GM12801 (cell line): ENCODE data around the gene ADCYAP1R1.

Source experiments
- CTCF ChIP-seq: IDR thresholded peaks from one replicate; pipeline ENCODE4 v1.5.1; 2011; ENCODE audit warnings: control low read depth; ENCODE audit not compliant: insufficient read length; ENCODE audit errors: extremely low read depth

Gene ADCYAP1R1

GRCh38 chr7:31082017-31082416, 29.9 kb downstream of the ADCYAP1R1 start:
- TF ChIP-seq CTCF = no peak

- TF ChIP-seq CTCF = no peak
These were observed 30.3 kb downstream of the ADCYAP1R1 start for GRCh38 chr7:31082447-31082846.

DNA sequence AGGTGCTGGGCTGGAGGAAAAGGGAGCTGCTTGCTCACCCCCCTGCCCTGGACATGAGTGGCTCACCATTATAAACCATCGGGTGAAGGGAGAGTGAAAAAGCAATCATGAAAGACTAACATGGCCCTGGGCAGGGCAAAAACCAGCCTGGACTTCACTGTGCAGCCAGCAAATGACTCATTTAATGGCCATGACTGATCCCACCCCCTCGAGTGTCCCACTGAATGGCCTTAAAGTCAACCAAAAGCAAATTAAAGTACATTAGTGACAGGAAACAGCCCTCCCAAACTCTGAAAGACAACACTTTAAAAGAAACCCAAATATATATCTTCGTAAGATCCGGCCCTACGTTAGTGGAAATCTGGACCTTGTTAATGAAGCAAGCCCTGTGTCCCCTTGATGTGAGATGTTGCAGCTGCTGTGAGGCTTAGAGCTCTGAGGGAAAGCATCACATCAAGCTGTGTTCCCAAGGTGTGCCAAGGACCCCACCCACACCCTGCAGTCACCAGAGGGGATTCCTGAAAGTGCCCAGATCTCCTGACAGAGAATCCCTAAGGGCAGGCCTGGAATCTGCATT, 31.2 kb downstream of the ADCYAP1R1 start:
- no peak for TF ChIP-seq CTCF

DNA sequence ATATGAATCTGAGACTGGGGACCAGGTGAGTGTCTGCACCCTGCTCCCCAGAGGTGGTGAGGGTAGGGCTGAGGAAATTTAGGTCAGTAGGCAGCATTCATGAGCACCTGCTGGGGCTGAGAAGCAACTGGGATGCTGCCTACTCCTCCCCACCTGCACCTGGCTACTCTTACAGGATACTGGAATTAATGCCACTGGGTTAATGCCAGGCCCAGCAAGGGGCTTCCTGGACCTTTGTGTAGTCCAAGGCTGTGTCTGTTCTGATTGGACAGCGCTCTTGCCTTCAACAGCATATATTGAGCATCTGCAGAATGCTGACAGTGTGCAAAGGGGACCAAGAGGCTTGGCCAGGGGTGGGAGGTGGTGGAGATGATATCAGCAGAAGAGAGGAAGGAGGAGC, 32.1 kb downstream of the ADCYAP1R1 start:
- no peak for TF ChIP-seq CTCF

GRCh38 chr7:31087351-31087750, 35.2 kb downstream of the ADCYAP1R1 start:
- TF ChIP-seq CTCF = no peak

DNA sequence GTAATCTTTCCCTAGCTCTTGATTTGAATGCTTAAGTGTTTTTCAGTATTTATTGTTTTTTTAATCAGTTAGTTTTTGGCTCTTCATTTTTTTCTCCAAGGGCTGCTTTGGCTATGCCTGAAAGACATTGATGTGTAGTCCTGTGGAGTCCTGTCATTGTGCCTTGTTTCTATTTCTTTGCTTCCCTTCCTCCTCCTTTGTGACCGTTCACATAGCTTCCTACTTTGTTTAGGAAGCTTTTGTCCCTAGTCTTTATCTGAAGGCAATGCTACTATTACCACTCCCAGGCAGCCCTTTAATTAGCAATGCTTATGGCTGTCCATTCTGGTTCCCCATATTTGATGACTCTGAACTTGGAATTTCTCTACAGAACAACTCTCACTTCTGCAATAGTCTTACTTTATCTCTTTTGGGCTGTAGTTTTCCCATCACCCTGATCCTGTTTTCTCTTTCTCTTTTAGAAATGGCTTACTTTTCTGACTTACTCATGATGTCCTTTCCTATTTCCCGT, 39.9 kb downstream of the ADCYAP1R1 start:
- TF ChIP-seq CTCF = no peak

- no peak for TF ChIP-seq CTCF
These were observed 40.5 kb downstream of the ADCYAP1R1 start for GRCh38 chr7:31092606-31093005.

DNA sequence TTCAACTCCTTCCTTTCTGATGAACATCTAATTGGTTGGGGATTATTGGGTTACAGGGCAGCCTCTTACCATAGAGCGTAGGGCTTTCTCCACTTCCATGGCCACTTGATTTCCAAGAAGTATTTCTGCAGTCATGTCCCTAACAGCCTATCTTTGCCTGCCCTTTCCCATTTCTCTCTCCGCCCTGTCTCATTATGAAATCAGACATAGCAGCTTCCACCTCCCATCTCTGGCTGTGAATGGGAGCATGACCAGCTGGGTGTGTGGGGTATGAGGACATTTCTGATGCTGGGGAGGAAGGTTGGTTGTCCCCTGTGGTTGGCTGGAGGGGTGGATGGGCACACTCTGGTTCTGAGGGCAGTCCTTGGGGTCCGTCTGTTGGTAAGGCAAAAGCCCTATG, 41.2 kb downstream of the ADCYAP1R1 start:
- no peak for TF ChIP-seq CTCF
